GM19043 (cell line): ENCODE measurements around the gene MYL9.
"Not testable (repeated sequence)": the region's sequence is repeated elsewhere in the genome, so short reads cannot be mapped to it uniquely, and the experiment has no call there.

Source experiments
- ATAC-seq: cut with Tn5 transposase; IDR thresholded peaks from one replicate; pipeline ENCODE4 v1.9.1; 2021; ENCODE audit warnings: low read depth; ENCODE audit not compliant: unreplicated experiment

Gene MYL9

GRCh38 chr20:36548704-36549627 is 7.6 kb downstream of the MYL9 start:
- no peak for ATAC-seq

- no peak for ATAC-seq
These were observed 8.3 kb downstream of the MYL9 start for GRCh38 chr20:36549628-36549941.

GRCh38 chr20:36549942-36550789 is 8.8 kb downstream of the MYL9 start:
- no peak for ATAC-seq

- no peak for ATAC-seq
These were observed 9.5 kb downstream of the MYL9 start for GRCh38 chr20:36550790-36551299.

- ATAC-seq = no peak
These were observed 13.9 kb downstream of the MYL9 start for GRCh38 chr20:36555248-36555647.

GRCh38 chr20:36562724-36563123 is 21.4 kb downstream of the MYL9 start:
- no peak for ATAC-seq

- no peak for ATAC-seq
These were observed 22.1 kb downstream of the MYL9 start for GRCh38 chr20:36563374-36563773.

- ATAC-seq = not testable (repeated sequence)
These were observed 22.9 kb downstream of the MYL9 start for GRCh38 chr20:36564078-36564725.

- not testable (repeated sequence) for ATAC-seq
These were observed 23.4 kb downstream of the MYL9 start for GRCh38 chr20:36564726-36565121.

GRCh38 chr20:36565520-36565919 is 24.2 kb downstream of the MYL9 start:
- ATAC-seq = no peak

GRCh38 chr20:36569847-36570429 is 28.6 kb downstream of the MYL9 start:
- no peak for ATAC-seq

GRCh38 chr20:36571564-36572504 is 30.5 kb downstream of the MYL9 start:
- no peak for ATAC-seq

- ATAC-seq = no peak
These were observed 31.4 kb downstream of the MYL9 start for GRCh38 chr20:36572701-36573102.

GRCh38 chr20:36573103-36573797 is 31.9 kb downstream of the MYL9 start, which contains the start of gene TGIF2:
Gene TGIF2 (plus strand): TSS chr20:36573597. CDS start chr20:36578775, 5,178 bp downstream.
- ATAC-seq = peak; percentile 63

GRCh38 chr20:36573798-36574365 is 32.6 kb downstream of the MYL9 start:
- ATAC-seq = no peak

- no peak for ATAC-seq
These were observed 33.2 kb downstream of the MYL9 start for GRCh38 chr20:36574366-36575135.

- no peak for ATAC-seq
These were observed 34.7 kb downstream of the MYL9 start for GRCh38 chr20:36576081-36576445.
